Transverse colon (tissue), 4 donors: Measurements from ENCODE around the gene TRABD2A. TPM values are rescaled to one million over a fixed set of nuclear protein-coding genes. Genes with fewer than 3 reads are reported as not detected.
A peak's percentile ranks its signal among the peaks of the same experiment; 100 is the strongest.

ENCODE experiments used
- DNase-seq: peaks from one replicate; pipeline ENCODE4 v3.0.0-alpha.2; 2019
- H3K27ac ChIP-seq, 4 donors: fragments of 200-600 bp; sonication (generic); 2 replicates each; pipeline ENCODE4 v1.5.1; 2016 to 2018; ENCODE audit warnings: inconsistent platforms in 4 of 4
- H3K27me3 ChIP-seq: fragments of 200-600 bp; sonication (generic); 2 replicates; pipeline ENCODE4 v1.5.1; 2017; ENCODE audit warnings: inconsistent platforms
- H3K36me3 ChIP-seq, 4 donors: fragments of 200-600 bp; sonication (generic); 2 replicates each; pipeline ENCODE4 v1.5.1; 2017 to 2019; ENCODE audit warnings: inconsistent platforms in 4 of 4
- H3K4me1 ChIP-seq, 4 donors: fragments of 200-600 bp; sonication (generic); 2 replicates each; pipeline ENCODE4 v1.5.1; 2017 to 2020; ENCODE audit warnings: inconsistent platforms in 4 of 4
- H3K4me3 ChIP-seq, 4 donors: fragments of 200-600 bp; sonication (generic); 1 replicate in 1 of 4; 2 replicates in 3 of 4; pipeline versions ENCODE4 v1.5.1 to v1.6.1; 2017 to 2019; ENCODE audit warnings: inconsistent platforms in 4 of 4
- H3K9me3 ChIP-seq, 2 donors: fragments of 200-600 bp; sonication (generic); 2 replicates each; pipeline ENCODE4 v1.5.1; 2017 to 2019; ENCODE audit warnings: inconsistent platforms in 2 of 2
- CTCF ChIP-seq, 5 experiments: fragments of 200-600 bp in 3 of 5; fragments of 450-650 bp in 2 of 5; sonication (generic) in 3 of 5; IDR thresholded peaks; 1 replicate in 2 of 5; 2 replicates in 3 of 5; pipeline ENCODE4 v1.5.1; 2016 to 2017; ENCODE audit warnings: antibody characterized with exemption in 5 of 5, inconsistent platforms in 3 of 5, mild to moderate bottlenecking in 2 of 5, moderate library complexity in 1 of 5
- EP300 ChIP-seq: sonication (generic); formaldehyde crosslinking; IDR thresholded peaks from one replicate; pipeline ENCODE4 v1.6.1; 2017; ENCODE audit warnings: antibody characterized with exemption, low read depth
- POLR2A ChIP-seq: fragments of 450-650 bp; IDR thresholded peaks from one replicate; pipeline ENCODE4 v1.6.1; 2016; ENCODE audit warnings: antibody characterized with exemption, mild to moderate bottlenecking, moderate library complexity
- POLR2AphosphoS5 ChIP-seq, 3 donors: sonication (generic); formaldehyde crosslinking; IDR thresholded peaks; one replicate each; pipeline ENCODE4 v1.6.1; 2016; ENCODE audit warnings: antibody characterized with exemption in 3 of 3
- WGBS, 2 donors: methylation state at CpG; one replicate each; pipeline ENCODE4 v1.1.5; 2018; ENCODE audit warnings: low coverage in 1 of 2; 5-methylcytosine and 5-hydroxymethylcytosine counted together
- in situ Hi-C, 4 donors: fragments of 200-750 bp; cut with MboI; loops; one replicate each; pipeline versions ENCODE4 v1.15.0 to v1.15.1; 2017; ENCODE audit warnings: low sequenced_read_pairs in 3 of 4, low pct_ligation_motif_present in 1 of 4, low pct_unique_long_range_greater_than_20kb in 1 of 4
- intact Hi-C: fragments of 100-400 bp; cut with DNase I; formaldehyde crosslinking; loops from one replicate; pipeline ENCODE4 v1.15.1; 2023; ENCODE audit warnings: low total_unique reads
- total RNA-seq, 4 donors: library from RNA; depleted of rRNA; stranded (reverse); fragments of >200 nt; gene quantifications; one replicate each; pipeline ENCODE4 v1.1.0, GENCODE V29; 2016

TRABD2A gene
- total RNA-seq, 4 donors from 2014 or later = 21.3 to 230 (median 76.5) TPM

GRCh38 chr2:84839851-84840250 is 41.0 kb downstream of the TRABD2A start:
- peaks cover 0 to 22% (median 0%) of the 10 kb centered on the region in 4 donors for H3K36me3 ChIP-seq
- H3K27ac ChIP-seq = no peak overlapping the region
- intact Hi-C loops (no loop called here), in situ Hi-C loops (no loop called here)
- H3K9me3 ChIP-seq = peaks cover 0 to 5% of the 10 kb centered on the region in 2 donors
- 90% methylated on average over 2 to 4 of the region's 4 CpGs for WGBS, 2 donors
- H3K4me3 ChIP-seq = no peak overlapping the region
- no peaks in the 10 kb centered on the region for H3K27me3 ChIP-seq
- DNase-seq = no peak
- no peaks in the 10 kb centered on the region for H3K4me1 ChIP-seq
- TF ChIP-seq EP300 (no peak), POLR2AphosphoS5 (IDR thresholded peaks at IDR 0.05) (no peak), POLR2A (no peak), CTCF (IDR thresholded peaks at IDR 0.05) (no peak)

GRCh38 chr2:84838434-84839145 is 42.3 kb downstream of the TRABD2A start:
- no peak overlapping the region for H3K4me3 ChIP-seq
- no peaks in the 10 kb centered on the region for H3K27me3 ChIP-seq
- H3K36me3 ChIP-seq = peaks cover 0 to 22% (median 0%) of the 10 kb centered on the region in 4 donors
- peaks cover 0 to 1% (median 0%) of the 10 kb centered on the region in 4 donors for H3K4me1 ChIP-seq
- no peak for DNase-seq
- in situ Hi-C loops = no loop called here
- TF ChIP-seq CTCF (IDR thresholded peaks at IDR 0.05) (no peak), EP300 (no peak), POLR2A (no peak), POLR2AphosphoS5 (IDR thresholded peaks at IDR 0.05) (no peak)
- peaks cover 0 to 5% of the 10 kb centered on the region in 2 donors for H3K9me3 ChIP-seq
- 87% methylated on average over 2 of the region's 2 CpGs; no CpG with 5 or more reads in 1 of the 2 donors for WGBS, 2 donors
- intact Hi-C loops = no loop called here
- H3K27ac ChIP-seq = no peak overlapping the region

GRCh38 chr2:84836215-84836614 is 44.7 kb downstream of the TRABD2A start:
- Histone ChIP-seq H3K4me1 (peaks cover 0 to 5% (median 0%) of the 10 kb centered on the region in 4 donors), H3K9me3 (peaks cover 0 to 5% of the 10 kb centered on the region in 2 donors), H3K4me3 (no peak overlapping the region), H3K27ac (no peak overlapping the region), H3K36me3 (peaks cover 0 to 22% (median 0%) of the 10 kb centered on the region in 4 donors), H3K27me3 (no peaks in the 10 kb centered on the region)
- intact Hi-C loops (no loop called here), in situ Hi-C loops (no loop called here)
- WGBS, 2 donors = 87 to 88% methylated on average over 2 of the region's 2 CpGs
- no peak for TF ChIP-seq POLR2AphosphoS5 (IDR thresholded peaks at IDR 0.05)
- no peak for DNase-seq

GRCh38 chr2:84833481-84834150 is 47.3 kb downstream of the TRABD2A start:
- H3K27ac ChIP-seq = peak overlapping the region in 2 of 4 donors; percentile 3 to 39
- peaks cover 0 to 5% (median 0%) of the 10 kb centered on the region in 4 donors for H3K4me1 ChIP-seq
- in situ Hi-C loops = no loop called here
- no peak for TF ChIP-seq POLR2AphosphoS5 (IDR thresholded peaks at IDR 0.05)
- TF ChIP-seq POLR2A = no peak
- no peak for TF ChIP-seq EP300
- no peak for TF ChIP-seq CTCF (IDR thresholded peaks at IDR 0.05)
- intact Hi-C loops = no loop called here
- H3K36me3 ChIP-seq = peaks cover 0 to 22% (median 0%) of the 10 kb centered on the region in 4 donors
- H3K9me3 ChIP-seq = peaks cover 0 to 5% of the 10 kb centered on the region in 2 donors
- no peak overlapping the region for H3K4me3 ChIP-seq
- WGBS, 2 donors = 85 to 88% methylated on average over 2 to 12 of the region's 12 CpGs
- DNase-seq = no peak
- H3K27me3 ChIP-seq = no peaks in the 10 kb centered on the region
